ENCODE data around the gene MAML1. TPM values are rescaled to one million over a fixed set of nuclear protein-coding genes. Genes with fewer than 3 reads are reported as not detected.
"Not testable (repeated sequence)": the region's sequence is repeated elsewhere in the genome, so short reads cannot be mapped to it uniquely, and the experiment has no call there.

MAML1 gene, protein sequence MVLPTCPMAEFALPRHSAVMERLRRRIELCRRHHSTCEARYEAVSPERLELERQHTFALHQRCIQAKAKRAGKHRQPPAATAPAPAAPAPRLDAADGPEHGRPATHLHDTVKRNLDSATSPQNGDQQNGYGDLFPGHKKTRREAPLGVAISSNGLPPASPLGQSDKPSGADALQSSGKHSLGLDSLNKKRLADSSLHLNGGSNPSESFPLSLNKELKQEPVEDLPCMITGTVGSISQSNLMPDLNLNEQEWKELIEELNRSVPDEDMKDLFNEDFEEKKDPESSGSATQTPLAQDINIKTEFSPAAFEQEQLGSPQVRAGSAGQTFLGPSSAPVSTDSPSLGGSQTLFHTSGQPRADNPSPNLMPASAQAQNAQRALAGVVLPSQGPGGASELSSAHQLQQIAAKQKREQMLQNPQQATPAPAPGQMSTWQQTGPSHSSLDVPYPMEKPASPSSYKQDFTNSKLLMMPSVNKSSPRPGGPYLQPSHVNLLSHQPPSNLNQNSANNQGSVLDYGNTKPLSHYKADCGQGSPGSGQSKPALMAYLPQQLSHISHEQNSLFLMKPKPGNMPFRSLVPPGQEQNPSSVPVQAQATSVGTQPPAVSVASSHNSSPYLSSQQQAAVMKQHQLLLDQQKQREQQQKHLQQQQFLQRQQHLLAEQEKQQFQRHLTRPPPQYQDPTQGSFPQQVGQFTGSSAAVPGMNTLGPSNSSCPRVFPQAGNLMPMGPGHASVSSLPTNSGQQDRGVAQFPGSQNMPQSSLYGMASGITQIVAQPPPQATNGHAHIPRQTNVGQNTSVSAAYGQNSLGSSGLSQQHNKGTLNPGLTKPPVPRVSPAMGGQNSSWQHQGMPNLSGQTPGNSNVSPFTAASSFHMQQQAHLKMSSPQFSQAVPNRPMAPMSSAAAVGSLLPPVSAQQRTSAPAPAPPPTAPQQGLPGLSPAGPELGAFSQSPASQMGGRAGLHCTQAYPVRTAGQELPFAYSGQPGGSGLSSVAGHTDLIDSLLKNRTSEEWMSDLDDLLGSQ
- total RNA-seq = 10 to 100 TPM; 27.0 to 38.1 (median 31.9) TPM

- Histone ChIP-seq H3K27ac (peak within 1 kb of the TSS; percentile 92 to 99 (median 95)), H3K27me3 (no peaks in the 10 kb centered on the region), H3K9me3 (no peaks in the 10 kb centered on the region), H3K36me3 (peaks cover 2 to 33% (median 13%) of the 10 kb centered on the region in 3 donors), H3K4me3 (peak within 1 kb of the TSS; percentile 59 to 95 (median 82)), H3K4me1 (peaks cover 4 to 49% (median 28%) of the 10 kb centered on the region in 4 donors)
- TF ChIP-seq, protein P1, sequence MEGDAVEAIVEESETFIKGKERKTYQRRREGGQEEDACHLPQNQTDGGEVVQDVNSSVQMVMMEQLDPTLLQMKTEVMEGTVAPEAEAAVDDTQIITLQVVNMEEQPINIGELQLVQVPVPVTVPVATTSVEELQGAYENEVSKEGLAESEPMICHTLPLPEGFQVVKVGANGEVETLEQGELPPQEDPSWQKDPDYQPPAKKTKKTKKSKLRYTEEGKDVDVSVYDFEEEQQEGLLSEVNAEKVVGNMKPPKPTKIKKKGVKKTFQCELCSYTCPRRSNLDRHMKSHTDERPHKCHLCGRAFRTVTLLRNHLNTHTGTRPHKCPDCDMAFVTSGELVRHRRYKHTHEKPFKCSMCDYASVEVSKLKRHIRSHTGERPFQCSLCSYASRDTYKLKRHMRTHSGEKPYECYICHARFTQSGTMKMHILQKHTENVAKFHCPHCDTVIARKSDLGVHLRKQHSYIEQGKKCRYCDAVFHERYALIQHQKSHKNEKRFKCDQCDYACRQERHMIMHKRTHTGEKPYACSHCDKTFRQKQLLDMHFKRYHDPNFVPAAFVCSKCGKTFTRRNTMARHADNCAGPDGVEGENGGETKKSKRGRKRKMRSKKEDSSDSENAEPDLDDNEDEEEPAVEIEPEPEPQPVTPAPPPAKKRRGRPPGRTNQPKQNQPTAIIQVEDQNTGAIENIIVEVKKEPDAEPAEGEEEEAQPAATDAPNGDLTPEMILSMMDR (IDR thresholded peaks at IDR 0.05) = peak in 2 of 5 experiments; percentile 15 to 30
- peak; percentile 31 to 90 for TF ChIP-seq POLR2A (IDR thresholded peaks at IDR 0.05)
- TF ChIP-seq EP300 (IDR thresholded peaks at IDR 0.05) = peak; percentile 85
- 1% methylated on average over 41 of the region's 41 CpGs for WGBS, 2 donors
- DNase-seq (ENCODE audit: low spot score in 2 of 2) = peak; percentile 100
Observed at GRCh38 chr5:179732412-179732917, at the start of gene MAML1. TSS of gene MAML1 (plus strand) at chr5:179732822. CDS start at chr5:179733113, 291 bp downstream.

DNA sequence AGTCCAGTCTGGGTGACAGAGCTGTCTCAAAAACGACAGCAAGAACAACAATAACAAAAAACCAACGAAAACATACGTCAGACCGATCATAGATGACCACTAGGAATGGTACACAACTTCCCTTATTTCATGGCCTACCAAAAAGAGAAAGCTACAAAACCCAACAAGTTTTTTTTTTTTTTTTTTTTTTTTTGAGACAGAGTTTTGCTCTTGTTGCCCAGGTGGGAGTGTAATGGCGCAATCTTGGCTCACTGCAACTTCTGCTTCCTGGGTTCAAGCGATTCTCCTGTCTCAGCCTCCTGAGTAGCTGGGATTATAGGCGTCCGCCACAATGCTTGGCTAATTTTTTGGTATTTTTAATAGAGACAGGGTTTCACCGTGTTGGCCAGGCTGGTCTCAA lies 43.4 kb upstream of the MAML1 start:
- not testable (repeated sequence) for H3K4me3 ChIP-seq; H3K9me3 ChIP-seq; H3K36me3 ChIP-seq; H3K4me1 ChIP-seq; H3K27me3 ChIP-seq; H3K27ac ChIP-seq; DNase-seq (ENCODE audit: low spot score in 2 of 2)
- WGBS, 2 donors = 91 to 93% methylated on average over 9 of the region's 9 CpGs

DNA sequence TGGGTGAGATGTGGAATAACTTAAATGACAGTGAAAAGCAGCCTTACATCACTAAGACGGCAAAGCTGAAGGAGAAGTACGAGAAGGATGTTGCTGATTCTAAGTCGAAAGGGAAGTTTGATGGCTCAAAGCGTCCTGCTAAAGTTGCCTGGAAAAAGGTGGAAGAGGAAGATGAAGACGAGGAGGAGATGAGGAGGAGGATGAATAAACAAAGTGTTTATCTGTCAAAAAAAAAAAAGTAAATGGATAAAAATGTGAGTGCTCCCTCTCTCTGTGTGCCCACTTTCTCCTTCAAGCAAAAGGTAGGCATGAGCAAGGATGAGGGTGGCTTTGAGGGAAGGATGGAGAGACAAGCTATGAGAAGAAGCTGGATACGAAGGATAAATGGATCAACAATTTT lies 38.1 kb upstream of the MAML1 start:
- H3K27ac ChIP-seq = no peak overlapping the region
- H3K4me1 ChIP-seq = peaks cover 0 to 12% (median 6%) of the 10 kb centered on the region in 4 donors
- no peaks in the 10 kb centered on the region for H3K27me3 ChIP-seq
- DNase-seq (ENCODE audit: low spot score in 2 of 2) = no peak
- H3K4me3 ChIP-seq = no peak overlapping the region
- no peaks in the 10 kb centered on the region for H3K9me3 ChIP-seq
- TF ChIP-seq, protein P1 (IDR thresholded peaks at IDR 0.05) = no peak
- no peak for TF ChIP-seq POLR2A (IDR thresholded peaks at IDR 0.05)
- no peak for TF ChIP-seq EP300 (IDR thresholded peaks at IDR 0.05)
- 80 to 83% methylated on average over 6 of the region's 6 CpGs for WGBS, 2 donors
- no peaks in the 10 kb centered on the region for H3K36me3 ChIP-seq

DNA sequence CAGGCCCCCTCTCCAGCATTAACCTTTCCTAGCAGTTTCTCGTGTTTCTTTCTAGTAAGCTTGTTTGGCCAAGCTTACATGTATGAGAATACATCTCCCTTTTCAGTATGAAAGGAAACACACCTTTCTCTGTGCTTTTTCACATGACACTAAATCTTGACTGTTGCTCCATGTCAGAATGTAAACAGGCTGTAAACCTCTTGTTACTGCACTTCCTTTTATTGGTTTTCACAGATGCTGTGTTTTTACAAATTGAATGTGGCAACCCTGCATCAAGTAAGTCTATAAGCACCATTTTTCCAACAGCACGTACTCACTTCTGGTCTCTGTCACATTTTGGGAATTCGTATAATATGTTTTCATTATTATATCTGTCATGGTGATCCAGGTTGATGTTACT lies 36.0 kb upstream of the MAML1 start:
- Histone ChIP-seq H3K27me3 (no peaks in the 10 kb centered on the region), H3K4me3 (no peak overlapping the region), H3K36me3 (peaks cover 0 to 7% (median 0%) of the 10 kb centered on the region in 3 donors), H3K4me1 (peaks cover 0 to 28% (median 13%) of the 10 kb centered on the region in 4 donors), H3K27ac (no peak overlapping the region), H3K9me3 (no peaks in the 10 kb centered on the region)
- no peak for TF ChIP-seq POLR2A (IDR thresholded peaks at IDR 0.05)
- TF ChIP-seq EP300 (IDR thresholded peaks at IDR 0.05) = no peak
- TF ChIP-seq, protein P1 (IDR thresholded peaks at IDR 0.05) = no peak
- 89 to 90% methylated on average over 3 of the region's 3 CpGs for WGBS, 2 donors
- no peak for DNase-seq (ENCODE audit: low spot score in 2 of 2)

- peak overlapping the region in 3 of 4 donors; percentile 86 to 96 (median 96) for H3K27ac ChIP-seq
- no peaks in the 10 kb centered on the region for H3K27me3 ChIP-seq
- TF ChIP-seq POLR2A (IDR thresholded peaks at IDR 0.05) = no peak
- TF ChIP-seq, protein P1 (IDR thresholded peaks at IDR 0.05) = no peak
- H3K36me3 ChIP-seq = peaks cover 0 to 7% (median 0%) of the 10 kb centered on the region in 3 donors
- WGBS, 2 donors = 97 to 100% methylated on average over 2 of the region's 2 CpGs
- no peak overlapping the region for H3K4me3 ChIP-seq
- no peak for DNase-seq (ENCODE audit: low spot score in 2 of 2)
- H3K4me1 ChIP-seq = peaks cover 0 to 28% (median 13%) of the 10 kb centered on the region in 4 donors
- no peaks in the 10 kb centered on the region for H3K9me3 ChIP-seq
Observed at GRCh38 chr5:179697108-179697507, 35.5 kb upstream of the MAML1 start.

DNA sequence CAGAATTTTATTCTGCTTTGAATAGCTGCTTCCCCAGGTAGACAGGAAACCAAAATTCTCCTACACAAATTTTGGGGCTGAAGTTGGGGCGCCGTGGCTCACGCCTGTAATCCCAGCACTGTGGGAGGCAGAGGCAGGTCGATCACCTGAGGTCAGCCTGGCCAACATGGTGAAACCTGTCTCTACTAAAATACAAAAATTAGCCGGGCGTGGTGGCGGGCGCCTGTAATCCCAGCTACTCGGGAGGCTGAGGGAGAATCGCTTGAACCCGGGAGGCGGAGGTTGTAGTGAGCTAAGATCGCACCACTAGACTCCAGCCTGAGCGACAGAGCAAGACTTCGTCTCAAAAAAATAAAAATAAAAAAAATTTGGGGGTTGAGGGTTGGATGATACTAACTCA lies 35.1 kb upstream of the MAML1 start:
- H3K9me3 ChIP-seq; H3K27me3 ChIP-seq; DNase-seq (ENCODE audit: low spot score in 2 of 2); H3K36me3 ChIP-seq: not testable (repeated sequence)
- peaks cover 0 to 28% (median 13%) of the 10 kb centered on the region in 4 donors for H3K4me1 ChIP-seq
- H3K27ac ChIP-seq = peak overlapping the region; percentile 82 to 96 (median 91)
- WGBS, 2 donors = 95 to 96% methylated on average over 15 of the region's 15 CpGs
- peak overlapping the region in 3 of 4 donors; percentile 63 to 100 (median 93) for H3K4me3 ChIP-seq
